Stimulated activated naive B cell treated with anti-CD40 and anti-IgM and Interleukin-4, amounts not matched to agents 10 μg/mL and 1 μg/mL and 100 μg/mL, for 72 hours (primary cell): ENCODE measurements around the gene ADGRB3.
A peak's percentile ranks its signal among the peaks of the same experiment; 100 is the strongest.
"Not testable (repeated sequence)": the region's sequence is repeated elsewhere in the genome, so short reads cannot be mapped to it uniquely, and the experiment has no call there.

ENCODE experiments used
- ATAC-seq, 2 donors: fragments of 150-1000 bp; cut with Tn5 transposase; replicated peaks; 2 replicates each; pipeline ENCODE4 v1.10.0; 2021; ENCODE audit warnings: moderate library complexity in 1 of 2
- DNase-seq: peaks from one replicate; pipeline ENCODE4 v3.0.0; 2021
- H3K27ac Mint-ChIP-seq: one replicate; pipeline ENCODE4 v1.8.0; 2022; ENCODE audit warnings: mild to moderate bottlenecking, mixed read lengths
- H3K27me3 Mint-ChIP-seq, 2 donors: one replicate each; pipeline ENCODE4 v1.8.0; 2022; ENCODE audit warnings: mixed read lengths in 2 of 2
- H3K36me3 Mint-ChIP-seq, 2 donors: one replicate each; pipeline ENCODE4 v1.8.0; 2022; ENCODE audit warnings: mixed read lengths in 2 of 2, mild to moderate bottlenecking in 1 of 2
- H3K4me1 Mint-ChIP-seq, 2 donors: one replicate each; pipeline ENCODE4 v1.8.0; 2022; ENCODE audit warnings: mixed read lengths in 2 of 2, mild to moderate bottlenecking in 1 of 2
- H3K4me3 Mint-ChIP-seq, 2 donors: one replicate each; pipeline ENCODE4 v1.8.0; 2022; ENCODE audit warnings: mild to moderate bottlenecking in 2 of 2, mixed read lengths in 2 of 2, moderate library complexity in 1 of 2
- H3K9me3 Mint-ChIP-seq, 2 donors: one replicate each; pipeline ENCODE4 v1.8.0; 2022; ENCODE audit warnings: mixed read lengths in 2 of 2, mild to moderate bottlenecking in 1 of 2

ADGRB3 gene

DNA sequence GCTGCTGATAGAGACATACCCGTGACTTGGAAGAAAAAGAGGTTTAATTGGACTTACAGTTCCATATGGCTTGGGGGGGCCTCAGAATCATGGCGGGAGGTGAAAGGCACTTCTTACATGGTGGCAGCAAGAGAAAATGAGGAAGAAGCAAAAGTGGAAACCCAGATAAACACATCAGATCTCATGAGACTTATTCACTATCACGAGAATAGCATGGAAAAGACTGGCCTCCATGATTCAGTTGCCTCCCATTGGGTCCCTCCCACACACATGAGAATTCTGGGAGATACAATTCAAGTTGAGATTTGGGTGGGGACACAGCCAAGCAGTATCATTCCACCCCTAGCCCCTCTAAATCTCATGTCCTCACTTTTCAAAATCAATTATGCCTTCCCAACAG is 112.8 kb downstream of the ADGRB3 start:
- H3K4me3 Mint-ChIP-seq, H3K36me3 Mint-ChIP-seq, H3K27me3 Mint-ChIP-seq, ATAC-seq, H3K27ac Mint-ChIP-seq, DNase-seq, H3K4me1 Mint-ChIP-seq, H3K9me3 Mint-ChIP-seq: not testable (repeated sequence)

DNA sequence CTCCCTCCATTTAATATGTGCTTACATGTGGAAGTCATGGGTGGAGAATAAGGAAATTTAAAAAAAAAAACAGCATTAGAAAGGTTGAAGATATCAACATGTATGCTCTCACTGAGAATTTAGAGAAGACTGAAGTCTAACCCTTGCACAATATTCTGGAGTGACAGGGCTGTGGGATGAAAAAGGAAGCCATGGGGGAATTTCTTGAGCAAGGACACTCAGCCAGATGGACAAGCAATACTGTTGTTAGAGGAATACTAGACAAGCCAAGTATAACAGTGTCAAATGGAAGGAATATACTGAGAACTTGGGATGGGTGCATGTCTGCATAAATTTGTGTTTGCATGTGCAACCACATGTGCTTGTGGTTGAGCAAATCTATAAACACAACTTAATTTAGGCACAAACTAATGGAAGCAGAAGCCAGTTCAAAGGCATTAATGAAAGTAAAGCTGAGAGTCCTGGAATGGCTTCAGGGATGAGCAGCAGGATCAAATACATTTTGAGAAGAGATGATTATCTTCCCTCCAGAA is 119.7 kb downstream of the ADGRB3 start:
- H3K27ac Mint-ChIP-seq, result no peak overlapping the region
- H3K27me3 Mint-ChIP-seq, result no peaks in the 10 kb centered on the region

DNA sequence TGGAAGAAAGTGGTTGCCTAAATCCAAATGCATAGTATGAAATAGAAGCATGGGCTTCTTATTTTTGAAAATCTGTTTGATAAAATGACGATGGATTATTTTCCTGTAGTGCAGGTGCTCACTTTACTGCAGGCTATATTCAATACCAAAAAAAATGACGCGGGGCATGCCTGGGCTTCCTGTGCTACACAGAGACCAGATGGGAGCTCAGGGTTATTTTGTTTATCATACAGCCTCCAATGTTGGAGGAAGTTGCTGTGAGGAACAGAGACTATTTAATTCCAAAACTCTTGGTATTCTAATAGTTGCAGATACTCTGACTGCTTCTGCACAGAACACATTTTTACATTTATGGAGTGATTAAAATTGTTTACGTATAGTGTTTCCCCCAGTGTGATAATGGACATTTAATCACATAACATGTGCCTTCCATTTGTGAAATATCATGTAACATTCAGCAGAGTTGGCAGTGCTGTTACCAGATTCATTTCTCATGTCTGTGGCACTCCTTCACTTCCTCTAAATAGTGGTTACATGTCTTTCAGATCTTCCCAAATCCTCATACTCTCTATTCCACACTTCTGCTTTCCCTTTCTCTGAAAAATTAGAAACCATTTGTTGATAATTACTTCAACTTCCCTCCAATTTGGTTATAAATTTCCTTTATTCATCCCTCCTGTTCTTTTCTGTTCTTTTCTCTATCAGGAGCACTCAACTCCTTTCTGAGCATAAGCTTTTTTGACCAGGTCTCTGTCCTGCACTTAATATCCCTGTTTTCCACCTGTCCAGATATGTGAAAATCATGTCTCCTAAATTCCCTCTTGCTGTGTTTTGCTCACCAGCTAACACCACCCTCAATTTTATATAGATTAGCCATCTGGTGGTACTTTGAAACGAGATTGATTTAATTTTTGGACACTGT is 121.6 kb downstream of the ADGRB3 start:
- no peaks in the 10 kb centered on the region for H3K36me3 Mint-ChIP-seq
- no peaks in the 10 kb centered on the region for H3K27me3 Mint-ChIP-seq
- DNase-seq (no peak), ATAC-seq (no peak)
- H3K9me3 Mint-ChIP-seq, result no peaks in the 10 kb centered on the region
- H3K4me1 Mint-ChIP-seq, result no peaks in the 10 kb centered on the region
- no peak overlapping the region for H3K27ac Mint-ChIP-seq
- H3K4me3 Mint-ChIP-seq, result no peak overlapping the region

More for the DNA sequence above, 119.7 kb downstream of the ADGRB3 start:
- no peak overlapping the region for H3K4me3 Mint-ChIP-seq
- no peaks in the 10 kb centered on the region for H3K36me3 Mint-ChIP-seq
- no peak for DNase-seq
- no peaks in the 10 kb centered on the region for H3K4me1 Mint-ChIP-seq
- H3K9me3 Mint-ChIP-seq, result no peaks in the 10 kb centered on the region
- ATAC-seq, result no peak

DNA sequence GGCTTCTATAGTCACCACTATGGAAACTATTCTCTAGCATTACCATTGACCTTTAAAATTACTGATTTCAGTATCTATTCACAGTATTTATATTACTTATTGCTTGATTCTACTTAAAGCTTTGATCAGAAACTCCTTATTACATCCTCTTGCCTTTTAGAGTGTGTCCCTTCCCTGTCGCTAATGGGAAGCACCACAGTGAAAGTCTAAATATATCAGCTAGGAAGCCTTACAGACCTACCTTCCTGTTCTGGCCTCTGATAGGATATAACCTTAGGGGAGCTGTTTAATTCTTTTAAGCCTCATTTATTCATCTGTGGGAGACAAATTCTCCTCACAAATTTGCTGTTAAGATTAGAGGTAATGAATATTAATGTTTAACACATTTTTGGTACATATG is 122.7 kb downstream of the ADGRB3 start:
- H3K27me3 Mint-ChIP-seq, result no peaks in the 10 kb centered on the region
- H3K4me3 Mint-ChIP-seq, result no peak overlapping the region
- H3K27ac Mint-ChIP-seq, result no peak overlapping the region
- no peak for ATAC-seq
- H3K36me3 Mint-ChIP-seq, result no peaks in the 10 kb centered on the region
- no peaks in the 10 kb centered on the region for H3K4me1 Mint-ChIP-seq
- no peaks in the 10 kb centered on the region for H3K9me3 Mint-ChIP-seq
- DNase-seq, result no peak

DNA sequence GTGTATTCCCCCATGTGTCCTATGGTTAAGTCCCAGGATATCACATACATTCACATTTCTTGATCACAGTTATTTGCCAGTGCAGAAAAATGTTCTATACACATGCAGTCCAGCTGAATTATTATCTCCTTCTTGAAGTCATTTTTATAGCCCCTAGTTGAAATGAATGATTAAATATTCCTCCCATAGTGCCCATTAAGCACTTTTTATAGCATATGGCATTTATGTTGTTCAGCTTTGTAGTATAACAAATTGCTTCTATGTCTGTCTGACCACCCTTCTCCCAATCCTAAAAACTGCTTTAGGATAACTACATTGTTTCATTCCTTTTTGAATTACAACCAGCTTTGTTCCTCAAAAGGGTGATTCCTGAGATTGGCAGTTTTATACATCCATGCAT is 123.5 kb downstream of the ADGRB3 start:
- no peaks in the 10 kb centered on the region for H3K4me1 Mint-ChIP-seq
- H3K36me3 Mint-ChIP-seq, result no peaks in the 10 kb centered on the region
- H3K27me3 Mint-ChIP-seq, result no peaks in the 10 kb centered on the region
- DNase-seq, result no peak
- H3K4me3 Mint-ChIP-seq, result no peak overlapping the region
- H3K9me3 Mint-ChIP-seq, result no peaks in the 10 kb centered on the region
- no peak for ATAC-seq
- H3K27ac Mint-ChIP-seq, result no peak overlapping the region

DNA sequence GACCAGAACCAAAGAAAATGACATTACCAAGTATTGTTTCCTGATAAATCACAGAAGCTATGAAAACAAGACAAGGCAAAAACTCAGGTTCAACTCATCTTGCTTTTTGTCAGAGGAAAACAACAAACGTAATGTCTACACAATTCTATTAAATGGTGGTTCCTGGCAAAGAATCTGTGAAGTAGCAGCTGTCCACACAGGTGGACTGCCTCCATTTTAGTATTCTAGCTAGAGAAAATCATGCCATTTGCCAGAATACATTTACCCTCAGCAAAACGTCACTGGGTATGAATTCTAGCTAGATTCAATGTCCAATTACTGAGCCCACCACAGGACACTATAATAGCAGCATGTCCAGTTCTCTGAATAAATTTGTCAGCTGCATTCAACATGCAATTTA is 125.4 kb downstream of the ADGRB3 start:
- no peaks in the 10 kb centered on the region for H3K27me3 Mint-ChIP-seq
- H3K4me1 Mint-ChIP-seq, result no peaks in the 10 kb centered on the region
- no peaks in the 10 kb centered on the region for H3K9me3 Mint-ChIP-seq
- no peak overlapping the region for H3K4me3 Mint-ChIP-seq
- no peaks in the 10 kb centered on the region for H3K36me3 Mint-ChIP-seq
- ATAC-seq (no peak), DNase-seq (no peak)
- H3K27ac Mint-ChIP-seq, result no peak overlapping the region

DNA sequence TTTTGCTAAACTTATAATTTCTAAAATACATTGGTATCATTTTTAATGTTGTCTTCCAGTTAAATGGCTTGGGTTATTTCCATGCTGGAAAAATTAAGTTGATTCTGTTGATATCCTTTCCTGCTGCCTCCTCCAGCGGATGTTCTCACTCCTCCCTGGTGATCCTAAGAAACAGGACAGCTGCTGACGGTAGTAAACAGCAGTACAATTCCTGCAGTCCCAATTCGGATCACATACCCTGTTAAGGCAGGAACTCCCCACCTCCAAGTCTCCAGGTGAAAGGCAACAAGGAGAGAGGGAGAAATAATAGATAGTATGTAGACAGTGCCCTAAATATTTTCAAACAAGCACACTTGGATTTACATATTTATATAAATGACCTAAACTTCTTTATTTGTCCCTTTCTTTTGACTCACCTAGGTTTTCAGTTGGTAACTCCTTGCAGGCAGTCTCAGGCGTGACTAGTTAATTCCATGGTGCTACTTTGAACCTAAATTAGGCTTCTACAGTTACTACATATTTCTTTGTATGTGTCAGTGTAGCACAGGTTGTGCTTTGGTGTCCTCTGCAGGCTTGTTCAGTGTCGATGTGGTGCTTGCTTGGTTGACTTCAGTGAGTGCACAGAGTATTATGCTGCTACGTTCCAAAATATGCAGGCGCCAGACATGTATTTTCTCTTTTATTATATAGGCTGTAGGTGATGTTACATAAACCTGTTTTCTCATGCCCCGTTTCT is 126.0 kb downstream of the ADGRB3 start:
- Mint-ChIP-seq H3K27ac (no peak overlapping the region), H3K4me3 (no peak overlapping the region), H3K9me3 (no peaks in the 10 kb centered on the region), H3K27me3 (no peaks in the 10 kb centered on the region), H3K36me3 (no peaks in the 10 kb centered on the region), H3K4me1 (no peaks in the 10 kb centered on the region)
- no peak for ATAC-seq
- DNase-seq, result no peak

DNA sequence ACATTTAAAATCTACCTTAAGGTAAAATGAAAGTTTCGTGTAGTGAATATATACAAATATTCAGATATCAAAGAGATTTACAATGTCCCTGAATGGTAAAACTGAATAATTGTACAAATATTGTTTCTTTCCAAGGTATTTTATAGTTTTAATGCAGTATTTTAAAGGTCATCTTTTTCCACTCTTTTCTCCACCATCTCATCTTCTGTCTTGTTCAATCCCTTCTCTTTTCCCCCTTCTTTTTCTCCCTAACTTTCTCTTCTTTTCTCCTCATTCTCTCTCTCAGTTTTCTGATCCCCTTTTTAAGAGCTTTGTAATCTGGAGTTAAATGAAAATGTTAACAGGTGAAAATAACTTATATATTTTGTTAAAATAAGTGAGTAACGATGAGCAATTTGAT is 126.9 kb downstream of the ADGRB3 start:
- no peak for ATAC-seq
- H3K4me1 Mint-ChIP-seq, result no peaks in the 10 kb centered on the region

DNA sequence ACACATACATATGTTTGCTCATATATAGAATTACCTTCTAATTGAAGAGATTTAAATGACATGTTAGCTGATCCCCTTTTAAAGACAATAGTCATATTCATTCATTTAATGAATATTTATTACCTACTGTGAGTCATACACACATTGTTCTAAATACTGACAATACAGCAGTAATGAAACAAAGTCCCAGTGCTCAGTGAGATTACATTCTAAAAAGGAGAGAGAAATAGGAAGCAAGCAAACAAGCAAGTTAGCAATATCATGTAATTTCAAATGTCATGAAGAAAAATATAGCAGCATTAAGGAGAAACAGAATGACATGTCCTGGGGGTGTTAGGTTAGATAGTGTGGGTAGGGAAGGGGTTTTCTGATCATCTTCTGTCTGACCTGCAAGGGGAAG is 136.3 kb downstream of the ADGRB3 start:
- ATAC-seq (no peak), DNase-seq (no peak)
- no peaks in the 10 kb centered on the region for H3K4me1 Mint-ChIP-seq
- no peaks in the 10 kb centered on the region for H3K36me3 Mint-ChIP-seq
- peaks cover 0 to 4% of the 10 kb centered on the region in 2 donors for H3K9me3 Mint-ChIP-seq
- H3K4me3 Mint-ChIP-seq, result no peak overlapping the region
- H3K27ac Mint-ChIP-seq, result no peak overlapping the region
- H3K27me3 Mint-ChIP-seq, result no peaks in the 10 kb centered on the region

More for the DNA sequence above, 126.9 kb downstream of the ADGRB3 start:
- H3K27me3 Mint-ChIP-seq, result no peaks in the 10 kb centered on the region
- H3K36me3 Mint-ChIP-seq, result no peaks in the 10 kb centered on the region
- H3K9me3 Mint-ChIP-seq, result no peaks in the 10 kb centered on the region
- no peak overlapping the region for H3K4me3 Mint-ChIP-seq
- H3K27ac Mint-ChIP-seq, result no peak overlapping the region
- DNase-seq, result no peak

DNA sequence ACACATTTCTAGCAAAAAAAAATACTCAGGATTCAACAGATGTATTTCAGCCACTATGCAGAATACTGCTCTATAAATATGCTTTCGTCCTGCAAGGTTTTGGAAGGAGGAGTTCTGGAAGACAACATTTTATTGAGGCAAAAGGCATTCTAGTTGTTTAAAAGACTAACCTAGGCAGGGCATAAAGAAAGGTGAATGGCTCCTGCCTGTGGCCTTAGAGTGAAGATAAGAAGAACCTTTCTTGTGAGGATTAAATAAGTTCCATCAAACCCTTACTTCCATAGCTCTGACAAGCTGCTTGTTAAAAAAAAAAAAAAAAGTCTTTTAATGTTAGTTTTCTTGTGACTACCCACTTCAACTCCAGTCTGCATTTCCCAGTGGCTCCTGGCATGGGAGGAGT is 139.8 kb downstream of the ADGRB3 start:
- no peak for DNase-seq
- Mint-ChIP-seq H3K36me3 (no peaks in the 10 kb centered on the region), H3K4me3 (no peak overlapping the region), H3K27ac (no peak overlapping the region), H3K4me1 (no peaks in the 10 kb centered on the region), H3K9me3 (peaks cover 0 to 2% of the 10 kb centered on the region in 2 donors), H3K27me3 (no peaks in the 10 kb centered on the region)
- ATAC-seq, result no peak

DNA sequence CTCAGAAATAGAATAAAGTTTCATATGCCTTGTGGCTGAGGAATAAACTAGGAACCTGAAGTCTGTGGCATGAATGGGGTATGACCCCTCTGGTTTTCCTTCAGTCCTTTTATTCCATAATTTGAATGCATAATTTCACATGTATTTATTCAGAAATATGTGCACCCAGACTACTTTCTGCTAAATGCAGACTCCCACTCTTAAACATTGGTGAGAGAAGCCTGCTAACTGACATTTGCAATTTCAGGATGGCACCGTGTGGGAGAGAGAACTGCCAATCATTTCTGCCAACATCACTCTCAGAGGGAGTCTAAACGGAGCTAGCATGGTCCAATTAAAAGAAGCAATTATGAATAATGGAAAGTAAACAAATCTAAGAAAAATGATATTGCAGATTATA is 141.3 kb downstream of the ADGRB3 start:
- Mint-ChIP-seq H3K36me3 (no peaks in the 10 kb centered on the region), H3K27ac (no peak overlapping the region), H3K27me3 (no peaks in the 10 kb centered on the region), H3K9me3 (peaks cover 0 to 2% of the 10 kb centered on the region in 2 donors), H3K4me1 (no peaks in the 10 kb centered on the region), H3K4me3 (no peak overlapping the region)
- DNase-seq (no peak), ATAC-seq (no peak)

DNA sequence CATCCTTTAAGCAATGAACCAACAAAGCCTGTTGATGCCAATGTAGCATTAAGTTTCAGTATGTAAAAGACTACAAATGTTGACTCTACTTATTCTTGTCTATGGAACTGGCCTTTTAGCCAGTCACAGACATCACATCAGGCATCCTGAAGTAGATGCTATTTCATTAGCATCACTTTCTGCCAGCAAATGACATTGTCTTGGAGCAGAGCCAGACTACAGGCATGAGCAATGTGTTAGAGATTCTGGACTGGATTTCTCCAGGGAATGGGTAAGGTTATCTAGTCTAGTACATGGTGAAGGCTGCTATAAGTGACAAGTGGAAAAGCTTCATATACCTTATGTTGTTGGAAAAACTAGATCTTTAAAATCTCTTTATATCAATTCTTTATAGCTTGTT is 142.9 kb downstream of the ADGRB3 start:
- H3K36me3 Mint-ChIP-seq, result no peaks in the 10 kb centered on the region
- peaks cover 0 to 2% of the 10 kb centered on the region in 2 donors for H3K9me3 Mint-ChIP-seq
- no peaks in the 10 kb centered on the region for H3K4me1 Mint-ChIP-seq
- H3K27ac Mint-ChIP-seq, result no peak overlapping the region
- no peaks in the 10 kb centered on the region for H3K27me3 Mint-ChIP-seq
- H3K4me3 Mint-ChIP-seq, result no peak overlapping the region
- ATAC-seq (no peak), DNase-seq (no peak)

DNA sequence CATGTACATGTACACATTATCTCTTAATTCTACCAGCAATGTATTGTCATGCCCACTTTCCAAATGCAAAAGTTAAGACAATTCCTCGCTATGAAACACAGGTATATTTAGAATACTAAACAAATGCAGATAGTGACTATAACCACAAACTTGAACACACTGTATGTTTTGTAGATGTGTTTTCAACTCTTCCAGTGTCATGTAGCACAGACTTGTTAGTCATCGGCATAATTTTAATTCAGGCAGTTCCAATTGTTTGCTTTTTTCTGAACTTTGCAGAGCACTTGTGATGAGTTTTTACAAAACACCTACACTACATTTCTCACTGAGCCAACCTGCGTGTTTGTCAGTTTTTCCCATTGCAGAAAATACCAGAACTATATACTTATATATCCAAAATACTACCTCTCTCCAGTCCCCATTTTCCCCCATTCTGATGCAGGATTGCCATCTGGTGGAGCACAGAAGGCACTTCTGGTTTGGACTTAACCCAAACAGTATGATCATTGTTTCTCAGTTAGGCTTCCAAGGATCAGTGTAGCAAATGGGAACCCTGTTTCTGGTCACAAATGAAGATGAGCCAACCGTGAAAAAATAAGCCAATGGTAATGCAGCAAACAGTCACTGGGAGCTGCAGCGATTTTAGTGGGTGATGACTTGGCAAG is 143.4 kb downstream of the ADGRB3 start:
- no peak overlapping the region for H3K27ac Mint-ChIP-seq
- peaks cover 0 to 2% of the 10 kb centered on the region in 2 donors for H3K9me3 Mint-ChIP-seq
- no peaks in the 10 kb centered on the region for H3K36me3 Mint-ChIP-seq
- no peak for DNase-seq
- no peaks in the 10 kb centered on the region for H3K4me1 Mint-ChIP-seq
- ATAC-seq, result peak in 1 of 2 donors; percentile 23
- H3K4me3 Mint-ChIP-seq, result no peak overlapping the region
- no peaks in the 10 kb centered on the region for H3K27me3 Mint-ChIP-seq

DNA sequence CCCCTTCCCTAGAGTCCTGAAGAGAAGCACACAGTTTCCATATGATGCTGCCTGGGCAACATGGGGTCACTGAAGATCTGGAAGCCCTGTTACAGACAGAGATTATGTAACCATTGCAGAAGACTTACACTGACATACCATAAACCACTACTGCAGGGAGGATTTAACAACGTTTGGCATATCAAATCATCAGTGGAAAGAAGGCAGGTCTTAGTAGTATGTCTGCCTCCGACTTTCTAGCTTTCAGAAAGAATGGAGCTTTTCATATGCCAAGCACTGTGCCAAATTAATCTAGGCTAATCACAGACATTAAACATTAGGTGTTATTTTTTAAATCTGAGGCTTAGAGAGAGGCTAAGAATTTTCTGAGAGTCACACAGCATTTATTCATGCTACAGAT is 144.3 kb downstream of the ADGRB3 start:
- Mint-ChIP-seq H3K4me1 (no peaks in the 10 kb centered on the region), H3K36me3 (no peaks in the 10 kb centered on the region), H3K27me3 (no peaks in the 10 kb centered on the region), H3K27ac (no peak overlapping the region), H3K9me3 (peaks cover 0 to 2% of the 10 kb centered on the region in 2 donors), H3K4me3 (no peak overlapping the region)
- ATAC-seq, result no peak
- no peak for DNase-seq
